Epidermal melanocyte (primary cell): ENCODE measurements around the gene ANKRD65.
"Not testable (repeated sequence)": the region's sequence is repeated elsewhere in the genome, so short reads cannot be mapped to it uniquely, and the experiment has no call there.

Source experiments
- DNase-seq: peaks from one replicate; pipeline ENCODE4 v3.0.0; 2011; ENCODE audit warnings: low spot score; ENCODE audit not compliant: insufficient read length

The ANKRD65 gene

GRCh38 chr1:1371746-1372711 lies 49.0 kb downstream of the ANKRD65 start:
- DNase-seq, result no peak

- DNase-seq, result no peak
Measured at GRCh38 chr1:1371364-1371745, 49.7 kb downstream of the ANKRD65 start.

- DNase-seq, result no peak
Measured at GRCh38 chr1:1370771-1371300, 50.2 kb downstream of the ANKRD65 start.

- DNase-seq, result not testable (repeated sequence)
Measured at GRCh38 chr1:1370094-1370493, 51.0 kb downstream of the ANKRD65 start.
